IPS-20b (cell line): ENCODE measurements around the gene ATF3.

Experiments
- H3K27ac ChIP-seq: one replicate; pipeline ENCODE4 v1.5.1; 2013; ENCODE audit warnings: low read length
- H3K27me3 ChIP-seq: 2 replicates; pipeline ENCODE4 v1.6.1; 2013; ENCODE audit warnings: mild to moderate bottlenecking, low read length, inconsistent platforms; ENCODE audit not compliant: insufficient read depth
- H3K36me3 ChIP-seq: 2 replicates; pipeline ENCODE4 v1.6.1; 2013; ENCODE audit warnings: low read depth, mild to moderate bottlenecking, inconsistent platforms, low read length, moderate library complexity; ENCODE audit not compliant: insufficient read depth
- H3K4me1 ChIP-seq: 2 replicates; pipeline ENCODE4 v1.6.1; 2013; ENCODE audit warnings: mild to moderate bottlenecking, control low read depth, inconsistent platforms, low read length, moderate library complexity; ENCODE audit not compliant: insufficient read depth
- H3K4me3 ChIP-seq: 2 replicates; pipeline ENCODE4 v1.5.1; 2013; ENCODE audit warnings: mild to moderate bottlenecking, low read length, inconsistent platforms
- H3K9ac ChIP-seq: 2 replicates; pipeline ENCODE4 v1.6.1; 2013; ENCODE audit warnings: low read depth, mild to moderate bottlenecking, inconsistent platforms, low read length, moderate library complexity
- H3K9me3 ChIP-seq: 2 replicates; pipeline ENCODE4 v1.6.1; 2013; ENCODE audit warnings: mild to moderate bottlenecking, low read depth, low read length, inconsistent platforms; ENCODE audit not compliant: insufficient read depth

The ATF3 gene

DNA sequence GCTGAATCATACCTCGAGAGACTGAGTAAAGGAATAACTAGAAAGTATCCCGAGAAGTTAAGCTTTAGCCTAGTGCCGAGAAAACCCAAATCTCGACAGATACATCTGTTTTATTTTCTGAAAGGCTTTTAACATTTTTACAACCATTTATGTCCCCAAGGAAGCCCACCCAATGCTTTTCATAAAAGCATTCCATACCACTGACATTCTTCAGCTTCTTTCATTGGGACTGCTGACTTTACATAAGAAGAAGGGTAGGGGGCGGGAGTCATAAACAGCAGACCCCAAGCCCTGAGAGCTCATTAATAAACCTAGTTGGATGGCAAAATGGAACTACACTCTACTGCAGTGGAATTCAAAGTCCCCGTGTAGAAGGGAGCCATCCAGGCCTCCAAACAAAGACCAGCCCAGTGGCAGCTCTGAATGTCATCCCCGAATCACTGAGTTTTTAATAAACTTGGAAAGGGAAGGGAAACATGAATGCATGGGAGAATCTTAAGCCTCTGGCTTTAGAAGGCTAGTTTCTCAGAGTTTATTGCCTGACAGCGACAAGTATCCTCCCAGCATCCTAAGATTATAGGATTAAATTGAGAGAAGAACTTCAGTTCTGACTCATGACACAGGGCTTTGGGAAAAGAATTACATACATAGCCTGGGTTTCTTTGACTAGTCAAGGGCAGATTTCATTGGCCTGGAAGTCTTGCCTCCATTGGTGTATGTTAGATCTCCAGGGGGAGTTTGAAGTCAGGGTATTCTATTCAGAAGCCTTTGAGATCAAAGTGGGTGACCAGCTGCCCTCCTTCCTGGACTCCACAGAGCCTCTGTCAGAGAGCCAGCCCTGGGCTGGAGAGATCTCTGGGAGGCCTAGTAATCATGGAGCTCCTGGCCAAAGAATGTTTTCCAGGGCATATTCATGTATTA, 3.7 kb downstream of the ATF3 start:
- no peaks in the 10 kb centered on the region for H3K9me3 ChIP-seq
- H3K27me3 ChIP-seq: peaks cover 31% of the 10 kb centered on the region
- peaks cover 38% of the 10 kb centered on the region for H3K4me1 ChIP-seq
- peak overlapping the region; percentile 36; the same call in 1 of the 2 replicates for H3K9ac ChIP-seq
- peak overlapping the region; percentile 90; the same call in 1 of the 2 replicates for H3K4me3 ChIP-seq
- no peak overlapping the region for H3K27ac ChIP-seq
- peaks cover 24% of the 10 kb centered on the region for H3K36me3 ChIP-seq

GRCh38 chr1:212613440-212614335, 5.1 kb downstream of the ATF3 start:
- Histone ChIP-seq H3K9me3 (no peaks in the 10 kb centered on the region), H3K4me1 (peaks cover 38% of the 10 kb centered on the region), H3K27ac (no peak overlapping the region), H3K4me3 (no peak overlapping the region), H3K9ac (no peak overlapping the region), H3K36me3 (peaks cover 38% of the 10 kb centered on the region), H3K27me3 (peaks cover 22% of the 10 kb centered on the region)

DNA sequence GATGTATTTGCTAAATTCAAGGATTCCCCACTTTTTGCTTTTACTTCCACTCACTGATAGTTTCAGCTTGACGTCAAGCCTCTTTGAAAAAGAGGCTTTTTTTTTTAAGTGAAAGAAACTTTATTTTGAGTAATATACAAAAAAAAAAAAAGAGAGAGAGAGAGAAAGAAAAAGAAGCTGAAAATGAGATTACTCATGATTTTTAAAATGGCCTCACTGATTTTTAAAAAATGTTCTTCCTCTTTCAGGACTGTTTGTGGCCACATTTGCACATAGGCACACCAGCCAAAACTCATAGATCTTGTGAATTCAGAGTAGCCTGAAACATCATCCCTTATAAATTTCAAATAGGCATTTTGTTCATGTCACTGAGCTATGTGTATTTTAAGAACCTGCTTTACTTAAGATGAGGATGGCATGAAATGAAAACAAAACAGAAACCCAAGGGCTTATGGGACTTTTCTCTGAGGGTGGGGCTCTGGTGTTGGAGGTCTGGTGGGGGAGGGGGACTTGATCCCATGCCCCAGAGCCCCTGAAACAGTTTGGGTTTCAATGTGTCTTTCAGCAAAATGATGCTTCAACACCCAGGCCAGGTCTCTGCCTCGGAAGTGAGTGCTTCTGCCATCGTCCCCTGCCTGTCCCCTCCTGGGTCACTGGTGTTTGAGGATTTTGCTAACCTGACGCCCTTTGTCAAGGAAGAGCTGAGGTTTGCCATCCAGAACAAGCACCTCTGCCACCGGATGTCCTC, 6.1 kb downstream of the ATF3 start:
- Histone ChIP-seq H3K4me3 (no peak overlapping the region), H3K27me3 (peaks cover 20% of the 10 kb centered on the region), H3K9me3 (no peaks in the 10 kb centered on the region), H3K27ac (no peak overlapping the region), H3K9ac (no peak overlapping the region), H3K4me1 (peaks cover 38% of the 10 kb centered on the region), H3K36me3 (peaks cover 47% of the 10 kb centered on the region)

- no peak overlapping the region for H3K4me3 ChIP-seq
Measured at GRCh38 chr1:212615201-212615470, 6.6 kb downstream of the ATF3 start.

GRCh38 chr1:212618466-212619210, 10.1 kb downstream of the ATF3 start:
- Histone ChIP-seq H3K9ac (no peak overlapping the region), H3K27ac (no peak overlapping the region), H3K36me3 (peaks cover 65% of the 10 kb centered on the region), H3K9me3 (no peaks in the 10 kb centered on the region), H3K4me1 (peaks cover 4% of the 10 kb centered on the region; the same call in 1 of the 2 replicates), H3K27me3 (no peaks in the 10 kb centered on the region), H3K4me3 (no peak overlapping the region)

More at GRCh38 chr1:212615201-212615470, 6.6 kb downstream of the ATF3 start:
- Histone ChIP-seq H3K9me3 (no peaks in the 10 kb centered on the region), H3K27ac (no peak overlapping the region), H3K36me3 (peaks cover 53% of the 10 kb centered on the region), H3K9ac (no peak overlapping the region), H3K4me1 (peaks cover 36% of the 10 kb centered on the region), H3K27me3 (peaks cover 15% of the 10 kb centered on the region)

GRCh38 chr1:212620293-212620692, 11.7 kb downstream of the ATF3 start:
- H3K9me3 ChIP-seq: no peaks in the 10 kb centered on the region
- no peak overlapping the region for H3K4me3 ChIP-seq
- H3K4me1 ChIP-seq: no peaks in the 10 kb centered on the region
- H3K36me3 ChIP-seq: peaks cover 59% of the 10 kb centered on the region
- H3K27me3 ChIP-seq: no peaks in the 10 kb centered on the region
- no peak overlapping the region for H3K27ac ChIP-seq
- H3K9ac ChIP-seq: no peak overlapping the region

GRCh38 chr1:212621043-212621948, 12.7 kb downstream of the ATF3 start:
- no peaks in the 10 kb centered on the region for H3K4me1 ChIP-seq
- H3K9me3 ChIP-seq: no peaks in the 10 kb centered on the region
- no peaks in the 10 kb centered on the region for H3K27me3 ChIP-seq
- H3K27ac ChIP-seq: no peak overlapping the region
- H3K36me3 ChIP-seq: peaks cover 50% of the 10 kb centered on the region
- no peak overlapping the region for H3K9ac ChIP-seq
- H3K4me3 ChIP-seq: no peak overlapping the region

- Histone ChIP-seq H3K4me1 (no peaks in the 10 kb centered on the region), H3K4me3 (no peak overlapping the region), H3K27me3 (no peaks in the 10 kb centered on the region), H3K9me3 (no peaks in the 10 kb centered on the region), H3K9ac (no peak overlapping the region), H3K27ac (no peak overlapping the region), H3K36me3 (peaks cover 45% of the 10 kb centered on the region)
Measured at GRCh38 chr1:212621949-212622305, 13.4 kb downstream of the ATF3 start.

DNA sequence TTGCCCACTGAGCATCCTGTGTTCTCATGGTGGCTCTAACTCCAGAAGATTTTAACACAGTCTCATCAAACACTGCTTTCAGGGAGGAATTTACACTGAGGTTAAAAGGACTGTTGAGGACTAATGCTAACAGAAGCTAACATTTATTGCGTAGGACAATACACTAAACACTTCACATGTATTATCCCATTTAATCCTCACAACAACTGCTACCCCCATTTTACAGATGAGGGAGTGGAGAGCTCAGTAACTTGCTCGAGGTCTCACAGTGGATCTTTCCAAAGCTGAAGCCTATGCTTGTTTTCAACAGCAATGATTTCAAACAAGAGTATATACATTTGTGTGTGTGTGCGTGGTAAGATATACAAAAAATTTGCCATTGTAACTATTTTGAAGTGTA, 13.9 kb downstream of the ATF3 start:
- Histone ChIP-seq H3K27me3 (no peaks in the 10 kb centered on the region), H3K4me3 (no peak overlapping the region), H3K9ac (no peak overlapping the region), H3K27ac (no peak overlapping the region), H3K9me3 (no peaks in the 10 kb centered on the region), H3K36me3 (peaks cover 39% of the 10 kb centered on the region), H3K4me1 (no peaks in the 10 kb centered on the region)

GRCh38 chr1:212622906-212623305, 14.3 kb downstream of the ATF3 start:
- H3K9ac ChIP-seq: no peak overlapping the region
- H3K4me1 ChIP-seq: no peaks in the 10 kb centered on the region
- H3K27ac ChIP-seq: no peak overlapping the region
- H3K27me3 ChIP-seq: no peaks in the 10 kb centered on the region
- H3K9me3 ChIP-seq: no peaks in the 10 kb centered on the region
- peaks cover 35% of the 10 kb centered on the region for H3K36me3 ChIP-seq
- no peak overlapping the region for H3K4me3 ChIP-seq
